MM.1S (cell line): Measurements from ENCODE around the gene NPC1L1.

ENCODE experiments used
- DNase-seq: peaks from one replicate; pipeline ENCODE4 v3.0.0-alpha.2; 2015
- H2AFZ ChIP-seq: fragments of 300-600 bp; sonication (generic); 2 replicates; pipeline ENCODE4 v1.6.0; 2016; ENCODE audit warnings: antibody characterized with exemption, low read length
- H3F3A ChIP-seq: fragments of 300-600 bp; sonication (generic); 2 replicates; pipeline ENCODE4 v1.6.1; 2016; ENCODE audit warnings: mild to moderate bottlenecking, antibody characterized with exemption, low read length, moderate library complexity, mixed read lengths; ENCODE audit not compliant: insufficient read depth
- H3K27ac ChIP-seq: fragments of 300-600 bp; sonication (generic); 2 replicates; pipeline ENCODE4 v1.5.1; 2016; ENCODE audit warnings: mild to moderate bottlenecking, low read length
- H3K27me3 ChIP-seq: fragments of 300-600 bp; sonication (generic); replicated peaks from 2 replicates; pipeline ENCODE4 v1.6.0; 2016; ENCODE audit warnings: low read length; ENCODE audit not compliant: insufficient read depth
- H3K36me3 ChIP-seq: fragments of 300-600 bp; sonication (generic); replicated peaks from 2 replicates; pipeline ENCODE4 v1.6.1; 2016; ENCODE audit warnings: mild to moderate bottlenecking, low read length, mixed read lengths; ENCODE audit not compliant: insufficient read depth
- H3K4me1 ChIP-seq: fragments of 300-600 bp; sonication (generic); 2 replicates; pipeline ENCODE4 v1.6.1; 2016; ENCODE audit warnings: low read length, mixed read lengths
- H3K4me2 ChIP-seq: fragments of 300-600 bp; sonication (generic); 2 replicates; pipeline ENCODE4 v1.6.0; 2016; ENCODE audit warnings: low read depth, low read length
- H3K4me3 ChIP-seq: fragments of 300-600 bp; sonication (generic); 2 replicates; pipeline ENCODE4 v1.5.1; 2016; ENCODE audit warnings: low read length, mixed read lengths
- H3K79me2 ChIP-seq: fragments of 300-600 bp; sonication (generic); 2 replicates; pipeline ENCODE4 v1.6.1; 2016; ENCODE audit warnings: mixed run types, low read length, mixed read lengths
- H3K9ac ChIP-seq: fragments of 300-600 bp; sonication (generic); 2 replicates; pipeline ENCODE4 v1.6.1; 2016; ENCODE audit warnings: low read length, mixed read lengths
- H3K9me2 ChIP-seq: fragments of 300-600 bp; sonication (generic); replicated peaks from 2 replicates; pipeline ENCODE4 v1.6.1; 2016; ENCODE audit warnings: mild to moderate bottlenecking, low read length, mixed read lengths; ENCODE audit not compliant: insufficient read depth
- H3K9me3 ChIP-seq: fragments of 300-600 bp; sonication (generic); replicated peaks from 2 replicates; pipeline ENCODE4 v1.6.1; 2016; ENCODE audit warnings: mild to moderate bottlenecking, low read length, mixed read lengths; ENCODE audit not compliant: insufficient read depth
- H4K20me1 ChIP-seq: fragments of 300-600 bp; sonication (generic); 2 replicates; pipeline ENCODE4 v1.6.1; 2016; ENCODE audit warnings: mild to moderate bottlenecking, low read length, moderate library complexity, mixed read lengths; ENCODE audit not compliant: insufficient read depth
- EZH2 ChIP-seq: fragments of 300-600 bp; sonication (generic); optimal IDR thresholded peaks from 2 replicates; pipeline ENCODE3; 2017; ENCODE audit warnings: low read depth, mild to moderate bottlenecking, antibody characterized with exemption, low read length, mixed read lengths
- EZH2phosphoT487 ChIP-seq: fragments of 300-600 bp; sonication (generic); IDR thresholded peaks from 2 replicates; pipeline ENCODE4 v1.6.1; 2018; ENCODE audit warnings: antibody characterized with exemption, low read length
- TF ChIP-seq, protein P1 (sequence below): fragments of 300-600 bp; sonication (generic); IDR thresholded peaks from 2 replicates; pipeline ENCODE4 v1.5.1; 2016; ENCODE audit warnings: antibody characterized with exemption, low read length, mixed read lengths

Gene NPC1L1

DNA sequence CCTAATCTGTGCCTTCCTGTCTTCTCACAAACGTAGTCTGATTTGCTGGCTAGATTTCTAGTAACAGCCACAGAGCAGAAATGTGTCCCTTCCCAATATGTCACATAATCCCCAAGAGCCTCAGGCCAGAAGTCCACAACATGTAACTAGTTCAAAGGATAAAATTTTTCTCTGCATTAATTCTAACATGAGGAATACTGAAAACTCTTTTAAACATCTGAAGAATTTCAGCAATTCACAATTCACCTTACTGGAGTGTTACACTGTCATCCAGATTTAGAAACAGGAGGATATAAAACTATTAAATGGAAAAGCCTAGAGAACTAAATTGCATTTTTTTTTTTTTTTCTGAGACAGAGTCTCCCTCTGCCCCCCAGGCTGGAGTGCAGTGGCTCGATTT is 35.1 kb upstream of the NPC1L1 start:
- no peak overlapping the region for H3K4me2 ChIP-seq
- H3F3A ChIP-seq, result peaks cover 10% of the 10 kb centered on the region; the same call in 1 of the 2 replicates
- H3K27ac ChIP-seq, result no peak overlapping the region
- H3K36me3 ChIP-seq, result peaks cover 10% of the 10 kb centered on the region; the same call in 1 of the 2 replicates
- TF ChIP-seq, protein P1, sequence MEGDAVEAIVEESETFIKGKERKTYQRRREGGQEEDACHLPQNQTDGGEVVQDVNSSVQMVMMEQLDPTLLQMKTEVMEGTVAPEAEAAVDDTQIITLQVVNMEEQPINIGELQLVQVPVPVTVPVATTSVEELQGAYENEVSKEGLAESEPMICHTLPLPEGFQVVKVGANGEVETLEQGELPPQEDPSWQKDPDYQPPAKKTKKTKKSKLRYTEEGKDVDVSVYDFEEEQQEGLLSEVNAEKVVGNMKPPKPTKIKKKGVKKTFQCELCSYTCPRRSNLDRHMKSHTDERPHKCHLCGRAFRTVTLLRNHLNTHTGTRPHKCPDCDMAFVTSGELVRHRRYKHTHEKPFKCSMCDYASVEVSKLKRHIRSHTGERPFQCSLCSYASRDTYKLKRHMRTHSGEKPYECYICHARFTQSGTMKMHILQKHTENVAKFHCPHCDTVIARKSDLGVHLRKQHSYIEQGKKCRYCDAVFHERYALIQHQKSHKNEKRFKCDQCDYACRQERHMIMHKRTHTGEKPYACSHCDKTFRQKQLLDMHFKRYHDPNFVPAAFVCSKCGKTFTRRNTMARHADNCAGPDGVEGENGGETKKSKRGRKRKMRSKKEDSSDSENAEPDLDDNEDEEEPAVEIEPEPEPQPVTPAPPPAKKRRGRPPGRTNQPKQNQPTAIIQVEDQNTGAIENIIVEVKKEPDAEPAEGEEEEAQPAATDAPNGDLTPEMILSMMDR, result no peak
- no peak for TF ChIP-seq EZH2phosphoT487
- no peak for TF ChIP-seq EZH2
- no peak overlapping the region for H3K9ac ChIP-seq
- H3K4me3 ChIP-seq, result no peak overlapping the region
- peaks cover 72% of the 10 kb centered on the region for H3K79me2 ChIP-seq
- no peaks in the 10 kb centered on the region for H4K20me1 ChIP-seq
- H3K4me1 ChIP-seq, result peaks cover 8% of the 10 kb centered on the region
- H3K9me3 ChIP-seq, result no peaks in the 10 kb centered on the region
- no peak overlapping the region for H2AFZ ChIP-seq
- no peaks in the 10 kb centered on the region for H3K27me3 ChIP-seq
- H3K9me2 ChIP-seq, result no peaks in the 10 kb centered on the region
- DNase-seq, result no peak

DNA sequence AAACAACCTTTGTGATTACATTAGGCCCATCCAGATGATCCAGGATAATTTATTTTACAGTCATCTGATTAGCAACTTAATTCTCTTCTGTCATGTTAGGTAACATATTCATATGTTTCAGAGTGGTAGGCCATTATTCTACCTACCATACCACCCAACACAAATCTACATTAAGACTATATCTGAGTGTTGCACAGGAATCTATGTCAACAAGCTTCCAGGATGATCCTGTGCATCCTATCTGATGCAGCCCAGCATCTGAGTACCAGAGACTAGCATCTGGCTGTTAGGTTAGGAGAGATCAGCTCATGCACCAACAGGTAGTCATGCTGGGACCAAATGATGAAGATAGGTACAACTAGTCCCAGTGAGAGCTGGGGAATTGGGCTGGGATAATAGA is 33.9 kb upstream of the NPC1L1 start:
- Histone ChIP-seq H3K4me2 (peak overlapping the region; percentile 76; the same call in 1 of the 2 replicates), H3K9ac (no peak overlapping the region), H3K4me1 (peaks cover 8% of the 10 kb centered on the region), H2AFZ (no peak overlapping the region), H3K9me3 (no peaks in the 10 kb centered on the region), H3K27me3 (no peaks in the 10 kb centered on the region), H3K79me2 (peaks cover 70% of the 10 kb centered on the region), H3K4me3 (no peak overlapping the region), H3K9me2 (no peaks in the 10 kb centered on the region), H3K36me3 (peaks cover 11% of the 10 kb centered on the region; the same call in 1 of the 2 replicates), H4K20me1 (no peaks in the 10 kb centered on the region), H3K27ac (no peak overlapping the region), H3F3A (peaks cover 9% of the 10 kb centered on the region; the same call in 1 of the 2 replicates)
- TF ChIP-seq, protein P1, result no peak
- TF ChIP-seq EZH2, result no peak
- TF ChIP-seq EZH2phosphoT487, result no peak
- no peak for DNase-seq

DNA sequence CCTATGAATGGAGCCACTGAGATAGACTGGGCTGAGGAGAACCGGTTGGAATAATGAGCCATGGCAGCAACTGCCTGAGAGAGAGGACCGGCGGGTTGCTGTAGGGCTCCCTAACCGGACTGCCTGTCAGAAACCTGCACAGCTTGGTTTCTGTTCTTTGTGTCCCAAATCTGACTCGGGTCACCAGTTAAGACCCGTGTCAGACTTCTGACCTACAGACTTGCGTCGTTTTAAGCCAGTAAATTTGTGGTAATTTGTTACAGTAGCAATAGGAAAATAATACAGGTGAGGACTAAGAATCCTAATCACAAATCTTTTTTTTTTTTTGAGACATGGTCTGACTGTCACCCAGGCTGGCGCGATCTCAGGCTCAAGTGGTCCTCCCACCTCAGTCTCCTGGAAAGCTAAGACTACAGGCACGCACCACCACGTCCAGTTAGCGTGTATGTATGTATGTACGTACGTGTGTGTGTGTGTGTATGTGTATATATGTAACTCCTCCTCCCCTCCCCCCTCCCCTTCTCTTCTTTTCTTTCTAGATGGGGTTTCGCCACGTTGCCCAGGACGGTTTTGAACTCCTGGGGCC is 33.2 kb upstream of the NPC1L1 start:
- H3F3A ChIP-seq, result peaks cover 9% of the 10 kb centered on the region; the same call in 1 of the 2 replicates
- TF ChIP-seq, protein P1, result no peak
- TF ChIP-seq EZH2phosphoT487 (no peak), EZH2 (no peak)
- no peaks in the 10 kb centered on the region for H3K9me3 ChIP-seq
- H3K4me2 ChIP-seq, result peak overlapping the region; percentile 76
- peak overlapping the region; percentile 95 for H3K4me3 ChIP-seq
- H3K4me1 ChIP-seq, result peaks cover 8% of the 10 kb centered on the region
- no peaks in the 10 kb centered on the region for H3K9me2 ChIP-seq
- peak; percentile 21 for DNase-seq
- H3K79me2 ChIP-seq, result peaks cover 69% of the 10 kb centered on the region
- peak overlapping the region; percentile 80 for H2AFZ ChIP-seq
- peak overlapping the region; percentile 93 for H3K9ac ChIP-seq
- no peaks in the 10 kb centered on the region for H4K20me1 ChIP-seq
- peak overlapping the region; percentile 39; the same call in 1 of the 2 replicates for H3K27ac ChIP-seq
- peaks cover 11% of the 10 kb centered on the region for H3K36me3 ChIP-seq
- H3K27me3 ChIP-seq, result no peaks in the 10 kb centered on the region
